IMR-90 (cell line): ENCODE data around the gene ATP10B. TPM values are rescaled to one million over a fixed set of nuclear protein-coding genes. Genes with fewer than 3 reads are reported as not detected.
"Not testable (repeated sequence)": the region's sequence is repeated elsewhere in the genome, so short reads cannot be mapped to it uniquely, and the experiment has no call there.

ENCODE experiments used
- ATAC-seq: fragments of 200-7000 bp; cut with Tn5 transposase; 2 replicates; pipeline ENCODE4 v1.9.1; 2020; ENCODE audit warnings: low read depth, mild to moderate bottlenecking, moderate library complexity
- BruUV-seq: library from RNA; stranded (reverse); fragments of 400-500 nt; replicated peaks from 2 replicates; lab custom pipeline; 2021; lab: Mats Ljungman, UMichigan
- CTCF ChIA-PET: fragments of 300-600 bp; formaldehyde crosslinking; extraction: SDS; loops from one replicate; lab custom pipeline; 2021; ENCODE audit warnings: antibody characterized with exemption; lab: Yijun Ruan, JAX
- POLR2A ChIA-PET: fragments of 300-600 bp; sonication (Branson Sonifier 250); formaldehyde crosslinking; loops from one replicate; lab custom pipeline; 2022; ENCODE audit warnings: antibody characterized with exemption; ENCODE audit not compliant: unreplicated experiment; lab: Charles Lee
- DNase-seq: peaks from one replicate; pipeline ENCODE4 v3.0.0; 2013
- H2AFZ ChIP-seq: replicated peaks from 2 replicates; pipeline ENCODE3; 2013; ENCODE audit warnings: low read length, mild to moderate bottlenecking; ENCODE audit not compliant: poor library complexity
- H2AK5ac ChIP-seq: 2 replicates; pipeline ENCODE4 v1.6.1; 2013; ENCODE audit warnings: low read depth, low read length, inconsistent platforms
- H2AK9ac ChIP-seq: replicated peaks from 2 replicates; pipeline ENCODE3; 2013; ENCODE audit warnings: mild to moderate bottlenecking, low read depth, low read length, moderate library complexity; ENCODE audit not compliant: poor library complexity
- H2BK120ac ChIP-seq: 2 replicates; pipeline ENCODE4 v1.6.1; 2013; ENCODE audit warnings: low read depth, low read length, inconsistent platforms
- H2BK15ac ChIP-seq: 3 replicates; pipeline ENCODE4 v1.6.1; 2013; ENCODE audit warnings: low read depth, low read length, inconsistent platforms
- H2BK20ac ChIP-seq: 2 replicates; pipeline ENCODE4 v1.6.1; 2013; ENCODE audit warnings: low read depth, mild to moderate bottlenecking, inconsistent platforms, low read length, moderate library complexity
- H2BK5ac ChIP-seq: 2 replicates; pipeline ENCODE4 v1.6.1; 2013; ENCODE audit warnings: mild to moderate bottlenecking, low read depth, low read length, inconsistent platforms; ENCODE audit not compliant: poor library complexity, severe bottlenecking
- H3K14ac ChIP-seq: replicated peaks from 2 replicates; pipeline ENCODE4 v1.6.1; 2013; ENCODE audit warnings: low read depth, low read length, inconsistent platforms
- H3K18ac ChIP-seq: 2 replicates; pipeline ENCODE4 v1.6.1; 2013; ENCODE audit warnings: low read depth, low read length, control low read depth
- H3K23ac ChIP-seq: 2 replicates; pipeline ENCODE4 v1.6.1; 2013; ENCODE audit warnings: low read depth, low read length, inconsistent platforms
- H3K27ac ChIP-seq: 2 replicates; pipeline ENCODE4 v1.5.1; 2013; ENCODE audit warnings: mild to moderate bottlenecking, control low read depth, low read length; ENCODE audit not compliant: insufficient read depth
- H3K27me3 ChIP-seq: 2 replicates; pipeline ENCODE4 v1.6.1; 2013; ENCODE audit warnings: low read length; ENCODE audit not compliant: control insufficient read depth, insufficient read depth
- H3K36me3 ChIP-seq: 2 replicates; pipeline ENCODE4 v1.6.1; 2013; ENCODE audit warnings: low read length, mixed read lengths; ENCODE audit not compliant: control insufficient read depth, insufficient read depth
- H3K4ac ChIP-seq: 2 replicates; pipeline ENCODE4 v1.6.1; 2013; ENCODE audit warnings: low read depth, low read length, inconsistent platforms
- H3K4me1 ChIP-seq: 2 replicates; pipeline ENCODE4 v1.6.1; 2013; ENCODE audit warnings: low read length, mixed read lengths; ENCODE audit not compliant: control insufficient read depth, insufficient read depth
- H3K4me2 ChIP-seq: 2 replicates; pipeline ENCODE4 v1.6.1; 2013; ENCODE audit warnings: low read depth, mild to moderate bottlenecking, control low read depth, low read length, moderate library complexity
- H3K4me3 ChIP-seq: 2 replicates; pipeline ENCODE4 v1.5.1; 2013; ENCODE audit warnings: low read depth, mild to moderate bottlenecking, control low read depth, low read length, moderate library complexity; ENCODE audit not compliant: insufficient read depth
- H3K56ac ChIP-seq: 2 replicates; pipeline ENCODE4 v1.6.1; 2013; ENCODE audit warnings: low read length, inconsistent platforms; ENCODE audit not compliant: insufficient read depth; ENCODE audit errors: extremely low read depth
- H3K79me1 ChIP-seq, 2 experiments: 2 replicates each; pipeline ENCODE4 v1.6.1; 2013; ENCODE audit warnings: low read length in 2 of 2, inconsistent platforms in 1 of 2, low read depth in 1 of 2
- H3K9ac ChIP-seq: 2 replicates; pipeline ENCODE4 v1.6.1; 2013; ENCODE audit warnings: low read depth, low read length, control low read depth
- H3K9me1 ChIP-seq: 2 replicates; pipeline ENCODE4 v1.6.1; 2013; ENCODE audit warnings: low read length, inconsistent platforms; ENCODE audit not compliant: insufficient read depth
- H3K9me3 ChIP-seq: 2 replicates; pipeline ENCODE4 v1.6.1; 2013; ENCODE audit warnings: low read length; ENCODE audit not compliant: control insufficient read depth, insufficient read depth
- H4K20me1 ChIP-seq: 2 replicates; pipeline ENCODE4 v1.6.1; 2013; ENCODE audit warnings: low read length, inconsistent platforms; ENCODE audit not compliant: insufficient read depth
- H4K5ac ChIP-seq: 2 replicates; pipeline ENCODE4 v1.6.1; 2013; ENCODE audit warnings: mild to moderate bottlenecking, low read depth, low read length, control low read depth
- H4K8ac ChIP-seq, 2 experiments: 2 replicates each; pipeline ENCODE4 v1.6.1; 2013; ENCODE audit warnings: low read depth in 2 of 2, low read length in 2 of 2, control low read depth in 1 of 2, inconsistent platforms in 1 of 2
- H4K91ac ChIP-seq: 2 replicates; pipeline ENCODE4 v1.6.1; 2013; ENCODE audit warnings: low read depth, low read length, inconsistent platforms; ENCODE audit not compliant: insufficient read depth
- WGBS, 2 experiments: methylation state at CpG; one replicate each; pipeline versions ENCODE4 v1.1.5 to v1.1.7; 2013; ENCODE audit warnings: missing lambda C conversion rate in 2 of 2; ENCODE audit not compliant: insufficient read length in 1 of 2; ENCODE audit errors: extremely low coverage in 2 of 2; 5-methylcytosine and 5-hydroxymethylcytosine counted together
- dilution Hi-C: fragments of 300-500 bp; cut with HindIII; formaldehyde crosslinking; loops from one replicate; pipeline ENCODE4 v1.14.3; 2018; ENCODE audit warnings: low sequenced_read_pairs; ENCODE audit not compliant: unreplicated experiment
- in situ Hi-C: fragments of 300-500 bp; cut with MboI; formaldehyde crosslinking; loops from 3 replicates; pipeline ENCODE4 v1.14.3; 2019; ENCODE audit warnings: low sequenced_read_pairs, inconsistent platforms, mixed read lengths
- intact Hi-C: fragments of 100-400 bp; cut with micrococcal nuclease; formaldehyde crosslinking; loops from 2 replicates; pipeline ENCODE4 v1.10.0; 2022
- polyA plus RNA-seq, 3 experiments: library from polyadenylated mRNA; depleted of rRNA; stranded (reverse); fragments of >200 nt; gene quantifications; 2 replicates each; pipeline ENCODE4 v1.2.3, GENCODE V29; 2012; ENCODE audit warnings: low replicate concordance in 1 of 3
- total RNA-seq: library from RNA; depleted of rRNA; stranded (reverse); fragments of >200 nt; gene quantifications from 2 replicates; pipeline ENCODE4 v1.2.3, GENCODE V29; 2012

Gene ATP10B
- total and polyA plus RNA-seq, 2 of the 4 experiments (the other 2 are of a cell fraction), result not detected

- ATAC-seq, H3K23ac ChIP-seq, H3K79me1 ChIP-seq, H3K18ac ChIP-seq, H2AK5ac ChIP-seq, H3K9me3 ChIP-seq, H2BK20ac ChIP-seq, H3K9me1 ChIP-seq, H3K4ac ChIP-seq, H3K27me3 ChIP-seq, H3K4me2 ChIP-seq, H4K91ac ChIP-seq, POLR2A ChIA-PET, H2AK9ac ChIP-seq, H3K4me3 ChIP-seq, in situ Hi-C loops, H2AFZ ChIP-seq, H4K5ac ChIP-seq, H3K56ac ChIP-seq, H2BK120ac ChIP-seq, H3K14ac ChIP-seq, H3K27ac ChIP-seq, H3K4me1 ChIP-seq, H2BK15ac ChIP-seq, intact Hi-C loops, dilution Hi-C loops, H3K9ac ChIP-seq, H3K36me3 ChIP-seq, H4K20me1 ChIP-seq, CTCF ChIA-PET, H4K8ac ChIP-seq, H2BK5ac ChIP-seq, BruUV-seq, DNase-seq: not testable (repeated sequence)
- WGBS, 2 experiments, result 27% methylated on average over 3 of the region's 21 CpGs; no CpG with 5 or more reads in 1 of the 2 experiments
Measured at GRCh38 chr5:160873560-160874200, 21.7 kb upstream of the ATP10B start.
